WTC11 (cell line): ENCODE measurements around the gene SLC7A14. TPM values are rescaled to one million over a fixed set of nuclear protein-coding genes. Genes with fewer than 3 reads are reported as not detected.
A peak's percentile ranks its signal among the peaks of the same experiment; 100 is the strongest.

Experiments used
- ATAC-seq: fragments of 200-7000 bp; cut with Tn5 transposase; 2 replicates; pipeline ENCODE4 v1.10.0; 2021; ENCODE audit warnings: mild to moderate bottlenecking, moderate library complexity
- CTCF ChIA-PET: fragments of 300-600 bp; sonication (Branson Sonifier 250); formaldehyde crosslinking; loops from one replicate; lab custom pipeline; 2021; ENCODE audit warnings: antibody characterized with exemption; lab: Charles Lee
- POLR2A ChIA-PET: fragments of 350-600 bp; sonication (Branson Sonifier 250); formaldehyde crosslinking; loops from one replicate; lab custom pipeline; 2021; ENCODE audit warnings: antibody characterized with exemption; lab: Charles Lee
- DNase-seq: peaks from one replicate; pipeline ENCODE4 v3.0.0; 2021; ENCODE audit warnings: low spot score
- H3K27ac Mint-ChIP-seq: 2 replicates; pipeline ENCODE4 v1.8.0; 2021; ENCODE audit warnings: mixed read lengths
- H3K27me3 Mint-ChIP-seq: 2 replicates; pipeline ENCODE4 v1.8.0; 2021; ENCODE audit warnings: low read depth, mild to moderate bottlenecking, moderate library complexity, mixed read lengths
- H3K36me3 Mint-ChIP-seq: 2 replicates; pipeline ENCODE4 v1.8.0; 2021; ENCODE audit warnings: mixed read lengths
- H3K4me1 Mint-ChIP-seq: 2 replicates; pipeline ENCODE4 v1.8.0; 2022; ENCODE audit warnings: mixed read lengths
- H3K4me3 Mint-ChIP-seq: 2 replicates; pipeline ENCODE4 v1.8.0; 2021; ENCODE audit warnings: mild to moderate bottlenecking, moderate library complexity, mixed read lengths
- H3K9me3 Mint-ChIP-seq: 2 replicates; pipeline ENCODE4 v1.8.0; 2021; ENCODE audit warnings: mixed read lengths
- ATF1 ChIP-seq: sonication (generic); formaldehyde crosslinking; IDR thresholded peaks from 2 replicates; pipeline ENCODE4 v1.8.1; 2023; ENCODE audit warnings: mild to moderate bottlenecking, moderate library complexity, missing genetic modification reagents
- GRHL2 ChIP-seq: fragments of 250-450 bp; sonication (Bioruptor Pico); IDR thresholded peaks from 2 replicates; pipeline ENCODE4 v1.8.0; 2022; ENCODE audit warnings: mild to moderate bottlenecking, moderate library complexity; ENCODE audit not compliant: insufficient replicate concordance, severe bottlenecking
- GTF2I ChIP-seq: fragments of 250-450 bp; sonication (Bioruptor Pico); conservative IDR thresholded peaks from 2 replicates; pipeline ENCODE4 v1.4.0; 2021; ENCODE audit warnings: mild to moderate bottlenecking
- NFE2L1 ChIP-seq: sonication (generic); formaldehyde crosslinking; IDR thresholded peaks from 2 replicates; pipeline ENCODE4 v1.8.1; 2023; ENCODE audit warnings: missing genetic modification reagents
- NR3C1 ChIP-seq: sonication (generic); formaldehyde crosslinking; conservative IDR thresholded peaks from 2 replicates; pipeline ENCODE4 v1.8.1; 2023; ENCODE audit warnings: low read depth, mild to moderate bottlenecking, missing genetic modification reagents
- TEAD1 ChIP-seq: sonication (generic); formaldehyde crosslinking; IDR thresholded peaks from 2 replicates; pipeline ENCODE4 v1.8.0; 2022; ENCODE audit warnings: mild to moderate bottlenecking, missing genetic modification reagents
- ZNF138 ChIP-seq: sonication (generic); formaldehyde crosslinking; conservative IDR thresholded peaks from 2 replicates; pipeline ENCODE4 v1.8.1; 2022; ENCODE audit warnings: mild to moderate bottlenecking, moderate library complexity, missing genetic modification reagents
- ZNF232 ChIP-seq: sonication (generic); formaldehyde crosslinking; IDR thresholded peaks from 2 replicates; pipeline ENCODE4 v1.8.0; 2022; ENCODE audit warnings: mild to moderate bottlenecking, missing genetic modification reagents
- ZNF416 ChIP-seq: fragments of 250-450 bp; sonication (Bioruptor Pico); IDR thresholded peaks from 2 replicates; pipeline ENCODE4 v1.9.0; 2021; ENCODE audit warnings: mild to moderate bottlenecking, inconsistent platforms
- total RNA-seq: library from RNA; stranded (reverse); gene quantifications from 3 replicates; pipeline ENCODE4 v1.2.3, GENCODE V29; 2021
- TF ChIP-seq, protein P1 (sequence below): sonication (generic); formaldehyde crosslinking; IDR thresholded peaks from 2 replicates; pipeline ENCODE4 v1.8.1; 2023; ENCODE audit warnings: mild to moderate bottlenecking, moderate library complexity, missing genetic modification reagents
- TF ChIP-seq, protein P2 (sequence below): sonication (generic); formaldehyde crosslinking; IDR thresholded peaks from 2 replicates; pipeline ENCODE4 v1.8.1; 2022; ENCODE audit warnings: low read depth, missing genetic modification reagents, borderline replicate concordance
- TF ChIP-seq, protein P3 (sequence below): sonication (generic); formaldehyde crosslinking; IDR thresholded peaks from 2 replicates; pipeline ENCODE4 v1.8.1; 2023; ENCODE audit warnings: mild to moderate bottlenecking, missing genetic modification reagents, borderline replicate concordance
- TF ChIP-seq, protein P4 (sequence below): sonication (generic); formaldehyde crosslinking; IDR thresholded peaks from 2 replicates; pipeline ENCODE4 v1.8.0; 2022; ENCODE audit warnings: mild to moderate bottlenecking, missing genetic modification reagents

Gene SLC7A14
- total RNA-seq, 1 experiment from 2014 or later = 0.68 TPM

DNA sequence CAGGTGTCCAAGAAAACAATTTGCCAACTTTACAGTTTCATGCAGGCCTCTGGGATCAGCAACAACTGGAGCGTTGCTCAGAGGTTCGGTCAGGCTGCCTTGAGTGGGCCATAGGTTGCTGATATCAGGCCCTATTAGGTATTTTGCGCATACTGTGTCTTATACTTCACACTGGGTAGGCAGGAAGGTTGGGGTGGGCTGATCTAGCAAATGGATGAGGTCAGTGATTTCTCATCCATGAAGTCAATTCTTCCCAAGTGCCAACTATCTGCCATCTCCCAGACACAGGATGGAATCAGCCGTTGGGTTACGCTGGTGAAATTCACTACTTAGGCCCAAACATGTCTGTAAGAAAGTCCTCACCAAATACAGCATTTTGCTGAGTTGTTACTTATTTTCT, 77.6 kb downstream of the SLC7A14 start:
- Mint-ChIP-seq H3K4me3 (no peak overlapping the region), H3K9me3 (no peaks in the 10 kb centered on the region), H3K36me3 (no peaks in the 10 kb centered on the region), H3K4me1 (peaks cover 14% of the 10 kb centered on the region), H3K27me3 (no peaks in the 10 kb centered on the region), H3K27ac (no peak overlapping the region)
- TF ChIP-seq ZNF138 (CRISPR knock-in tag) = no peak
- no peak for TF ChIP-seq GTF2I
- ChIA-PET CTCF (interaction anchor here (0.9 to 2.7 kb wide), 3 partner anchors 9 to 304 kb away, joined by 3 to 11 read pairs (median 4); no protein-coding TSS in a partner anchor), POLR2A (no interaction called here)
- DNase-seq = no peak
- ATAC-seq = no peak

DNA sequence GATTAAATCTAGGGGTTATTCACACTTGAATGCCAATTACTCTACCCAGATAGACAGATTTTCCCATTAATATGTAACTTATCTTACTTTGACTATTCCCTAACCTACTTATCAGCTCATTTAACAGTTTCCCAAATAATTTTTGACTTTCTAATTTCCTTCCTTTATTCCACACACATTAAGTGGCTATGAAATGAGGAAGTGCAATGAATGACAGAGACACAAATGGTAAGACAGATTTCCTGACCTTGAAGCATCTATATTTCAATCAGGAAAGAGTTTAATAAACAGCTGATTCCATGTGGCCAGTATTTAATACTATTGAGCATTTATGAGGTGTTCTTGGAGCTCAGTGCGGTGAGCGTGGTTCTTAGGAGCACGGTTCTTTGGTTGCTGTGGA, 78.8 kb downstream of the SLC7A14 start:
- no peaks in the 10 kb centered on the region for H3K27me3 Mint-ChIP-seq
- peaks cover 14% of the 10 kb centered on the region for H3K4me1 Mint-ChIP-seq
- DNase-seq (no peak), ATAC-seq (no peak)
- no peaks in the 10 kb centered on the region for H3K36me3 Mint-ChIP-seq
- ChIA-PET POLR2A (no interaction called here), CTCF (interaction anchor here (0.9 to 2.7 kb wide), 4 partner anchors 11 to 305 kb away, joined by 3 to 11 read pairs (median 6); no protein-coding TSS in a partner anchor)
- no peak overlapping the region for H3K27ac Mint-ChIP-seq
- no peaks in the 10 kb centered on the region for H3K9me3 Mint-ChIP-seq
- no peak overlapping the region for H3K4me3 Mint-ChIP-seq
- TF ChIP-seq ZNF416 (CRISPR knock-in tag) (no peak), TEAD1 (CRISPR knock-in tag) (no peak), ATF1 (no peak), NR3C1 (CRISPR knock-in tag) (no peak), ZNF232 (CRISPR knock-in tag) (no peak), GRHL2 (CRISPR knock-in tag) (no peak)
- TF ChIP-seq, protein P1, sequence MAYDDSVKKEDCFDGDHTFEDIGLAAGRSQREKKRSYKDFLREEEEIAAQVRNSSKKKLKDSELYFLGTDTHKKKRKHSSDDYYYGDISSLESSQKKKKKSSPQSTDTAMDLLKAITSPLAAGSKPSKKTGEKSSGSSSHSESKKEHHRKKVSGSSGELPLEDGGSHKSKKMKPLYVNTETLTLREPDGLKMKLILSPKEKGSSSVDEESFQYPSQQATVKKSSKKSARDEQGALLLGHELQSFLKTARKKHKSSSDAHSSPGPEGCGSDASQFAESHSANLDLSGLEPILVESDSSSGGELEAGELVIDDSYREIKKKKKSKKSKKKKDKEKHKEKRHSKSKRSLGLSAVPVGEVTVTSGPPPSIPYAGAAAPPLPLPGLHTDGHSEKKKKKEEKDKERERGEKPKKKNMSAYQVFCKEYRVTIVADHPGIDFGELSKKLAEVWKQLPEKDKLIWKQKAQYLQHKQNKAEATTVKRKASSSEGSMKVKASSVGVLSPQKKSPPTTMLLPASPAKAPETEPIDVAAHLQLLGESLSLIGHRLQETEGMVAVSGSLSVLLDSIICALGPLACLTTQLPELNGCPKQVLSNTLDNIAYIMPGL (CRISPR knock-in tag) = no peak
- TF ChIP-seq, protein P2, sequence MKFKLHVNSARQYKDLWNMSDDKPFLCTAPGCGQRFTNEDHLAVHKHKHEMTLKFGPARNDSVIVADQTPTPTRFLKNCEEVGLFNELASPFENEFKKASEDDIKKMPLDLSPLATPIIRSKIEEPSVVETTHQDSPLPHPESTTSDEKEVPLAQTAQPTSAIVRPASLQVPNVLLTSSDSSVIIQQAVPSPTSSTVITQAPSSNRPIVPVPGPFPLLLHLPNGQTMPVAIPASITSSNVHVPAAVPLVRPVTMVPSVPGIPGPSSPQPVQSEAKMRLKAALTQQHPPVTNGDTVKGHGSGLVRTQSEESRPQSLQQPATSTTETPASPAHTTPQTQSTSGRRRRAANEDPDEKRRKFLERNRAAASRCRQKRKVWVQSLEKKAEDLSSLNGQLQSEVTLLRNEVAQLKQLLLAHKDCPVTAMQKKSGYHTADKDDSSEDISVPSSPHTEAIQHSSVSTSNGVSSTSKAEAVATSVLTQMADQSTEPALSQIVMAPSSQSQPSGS = no peak
- TF ChIP-seq, protein P3, sequence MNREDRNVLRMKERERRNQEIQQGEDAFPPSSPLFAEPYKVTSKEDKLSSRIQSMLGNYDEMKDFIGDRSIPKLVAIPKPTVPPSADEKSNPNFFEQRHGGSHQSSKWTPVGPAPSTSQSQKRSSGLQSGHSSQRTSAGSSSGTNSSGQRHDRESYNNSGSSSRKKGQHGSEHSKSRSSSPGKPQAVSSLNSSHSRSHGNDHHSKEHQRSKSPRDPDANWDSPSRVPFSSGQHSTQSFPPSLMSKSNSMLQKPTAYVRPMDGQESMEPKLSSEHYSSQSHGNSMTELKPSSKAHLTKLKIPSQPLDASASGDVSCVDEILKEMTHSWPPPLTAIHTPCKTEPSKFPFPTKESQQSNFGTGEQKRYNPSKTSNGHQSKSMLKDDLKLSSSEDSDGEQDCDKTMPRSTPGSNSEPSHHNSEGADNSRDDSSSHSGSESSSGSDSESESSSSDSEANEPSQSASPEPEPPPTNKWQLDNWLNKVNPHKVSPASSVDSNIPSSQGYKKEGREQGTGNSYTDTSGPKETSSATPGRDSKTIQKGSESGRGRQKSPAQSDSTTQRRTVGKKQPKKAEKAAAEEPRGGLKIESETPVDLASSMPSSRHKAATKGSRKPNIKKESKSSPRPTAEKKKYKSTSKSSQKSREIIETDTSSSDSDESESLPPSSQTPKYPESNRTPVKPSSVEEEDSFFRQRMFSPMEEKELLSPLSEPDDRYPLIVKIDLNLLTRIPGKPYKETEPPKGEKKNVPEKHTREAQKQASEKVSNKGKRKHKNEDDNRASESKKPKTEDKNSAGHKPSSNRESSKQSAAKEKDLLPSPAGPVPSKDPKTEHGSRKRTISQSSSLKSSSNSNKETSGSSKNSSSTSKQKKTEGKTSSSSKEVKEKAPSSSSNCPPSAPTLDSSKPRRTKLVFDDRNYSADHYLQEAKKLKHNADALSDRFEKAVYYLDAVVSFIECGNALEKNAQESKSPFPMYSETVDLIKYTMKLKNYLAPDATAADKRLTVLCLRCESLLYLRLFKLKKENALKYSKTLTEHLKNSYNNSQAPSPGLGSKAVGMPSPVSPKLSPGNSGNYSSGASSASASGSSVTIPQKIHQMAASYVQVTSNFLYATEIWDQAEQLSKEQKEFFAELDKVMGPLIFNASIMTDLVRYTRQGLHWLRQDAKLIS (CRISPR knock-in tag) = no peak
- TF ChIP-seq, protein P4, sequence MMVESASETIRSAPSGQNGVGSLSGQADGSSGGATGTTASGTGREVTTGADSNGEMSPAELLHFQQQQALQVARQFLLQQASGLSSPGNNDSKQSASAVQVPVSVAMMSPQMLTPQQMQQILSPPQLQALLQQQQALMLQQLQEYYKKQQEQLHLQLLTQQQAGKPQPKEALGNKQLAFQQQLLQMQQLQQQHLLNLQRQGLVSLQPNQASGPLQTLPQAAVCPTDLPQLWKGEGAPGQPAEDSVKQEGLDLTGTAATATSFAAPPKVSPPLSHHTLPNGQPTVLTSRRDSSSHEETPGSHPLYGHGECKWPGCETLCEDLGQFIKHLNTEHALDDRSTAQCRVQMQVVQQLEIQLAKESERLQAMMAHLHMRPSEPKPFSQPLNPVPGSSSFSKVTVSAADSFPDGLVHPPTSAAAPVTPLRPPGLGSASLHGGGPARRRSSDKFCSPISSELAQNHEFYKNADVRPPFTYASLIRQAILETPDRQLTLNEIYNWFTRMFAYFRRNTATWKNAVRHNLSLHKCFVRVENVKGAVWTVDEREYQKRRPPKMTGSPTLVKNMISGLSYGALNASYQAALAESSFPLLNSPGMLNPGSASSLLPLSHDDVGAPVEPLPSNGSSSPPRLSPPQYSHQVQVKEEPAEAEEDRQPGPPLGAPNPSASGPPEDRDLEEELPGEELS = no peak

DNA sequence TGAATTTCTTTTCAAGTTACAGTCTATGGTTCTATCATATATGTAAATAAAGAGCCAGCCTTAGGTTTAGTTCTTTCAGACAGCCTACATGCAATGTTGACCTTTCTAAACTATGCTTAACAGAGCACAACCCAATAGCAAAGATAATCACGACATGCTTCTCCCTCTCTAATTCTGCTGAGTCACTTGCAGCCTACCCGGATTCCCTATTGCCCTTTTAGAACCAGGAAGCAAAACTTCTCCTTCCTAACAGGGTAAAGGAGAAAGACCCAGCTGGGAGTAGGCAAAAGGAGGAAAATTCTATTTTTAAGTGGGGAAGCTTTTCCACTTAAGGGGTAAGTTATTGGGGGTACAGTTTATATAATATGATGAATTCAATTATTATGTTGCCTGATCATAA, 79.3 kb downstream of the SLC7A14 start:
- TF ChIP-seq NFE2L1 (peak; percentile 95), ZNF138 (CRISPR knock-in tag) (no peak)
- Mint-ChIP-seq H3K27ac (no peak overlapping the region; the same call in 1 of the 2 replicates), H3K4me1 (peaks cover 14% of the 10 kb centered on the region), H3K9me3 (no peaks in the 10 kb centered on the region), H3K36me3 (no peaks in the 10 kb centered on the region), H3K4me3 (no peak overlapping the region), H3K27me3 (no peaks in the 10 kb centered on the region)
- DNase-seq = no peak
- ChIA-PET CTCF (interaction anchor here (0.9 to 2.7 kb wide), 3 partner anchors 10 to 303 kb away, joined by 3 to 11 read pairs (median 7); no protein-coding TSS in a partner anchor), POLR2A (no interaction called here)
- ATAC-seq = peak; percentile 51; the same call in 1 of the 2 replicates
